22Rv1 (cell line): Measurements from ENCODE around the gene SERPINB7.

Source experiments
- CTCF ChIP-seq: fragments of 450-650 bp; IDR thresholded peaks from 2 replicates; pipeline ENCODE4 v1.5.1; 2017; ENCODE audit warnings: mild to moderate bottlenecking
- ZFX ChIP-seq: fragments of 450-650 bp; IDR thresholded peaks from 2 replicates; pipeline ENCODE4 v1.6.1; 2017; ENCODE audit warnings: antibody characterized with exemption, borderline replicate concordance

GRCh38 chr18:63819786-63820185 is 44.6 kb downstream of the SERPINB7 start:
- no peak for TF ChIP-seq CTCF
- TF ChIP-seq ZFX: no peak
